GM12878 (cell line): ENCODE measurements around the gene CCDC88C. TPM values are rescaled to one million over a fixed set of nuclear protein-coding genes. Genes with fewer than 3 reads are reported as not detected.

Experiments used
- BHLHE40 ChIP-seq, 2 experiments: fragments of 450-650 bp in 1 of 2; IDR thresholded peaks; 2 replicates each; pipeline ENCODE4 v1.6.1; 2011 to 2017; ENCODE audit warnings: low read depth in 2 of 2, borderline replicate concordance in 1 of 2, improper control_type of control experiment in 1 of 2, low read length in 1 of 2, mild to moderate bottlenecking in 1 of 2
- E4F1 ChIP-seq: fragments of 450-650 bp; IDR thresholded peaks from 2 replicates; pipeline ENCODE4 v1.6.1; 2018; ENCODE audit warnings: borderline replicate concordance, mild to moderate bottlenecking; ENCODE audit not compliant: partially characterized antibody
- EED ChIP-seq: sonication (generic); IDR thresholded peaks from 2 replicates; pipeline ENCODE4 v1.6.1; 2016; ENCODE audit warnings: antibody characterized with exemption, low read depth
- EP300 ChIP-seq, 2 experiments: fragments of 150-350 bp in 1 of 2; IDR thresholded peaks; 2 replicates each; pipeline ENCODE4 v1.6.1; 2011 to 2012; ENCODE audit warnings: low read depth in 2 of 2, low read length in 2 of 2, borderline replicate concordance in 1 of 2, improper control_type of control experiment in 1 of 2, inconsistent platforms in 1 of 2; ENCODE audit not compliant: control insufficient read depth in 1 of 2
- FOXK2 ChIP-seq: fragments of 450-650 bp; IDR thresholded peaks from 2 replicates; pipeline ENCODE4 v1.6.1; 2017; ENCODE audit warnings: mild to moderate bottlenecking, moderate library complexity
- GATAD2B ChIP-seq: fragments of 450-650 bp; conservative IDR thresholded peaks from 2 replicates; pipeline ENCODE4 v1.6.1; 2017; ENCODE audit warnings: low read depth, mild to moderate bottlenecking, moderate library complexity
- HDAC6 ChIP-seq: fragments of 200-600 bp; sonication (generic); IDR thresholded peaks from one replicate; pipeline ENCODE4 v1.8.0; 2017; ENCODE audit warnings: antibody characterized with exemption; ENCODE audit not compliant: unreplicated experiment
- MEF2A ChIP-seq: IDR thresholded peaks from 2 replicates; pipeline ENCODE4 v1.6.1; 2011; ENCODE audit warnings: low read depth, mild to moderate bottlenecking, low read length, moderate library complexity; ENCODE audit not compliant: insufficient read depth
- MTA2 ChIP-seq: fragments of 450-650 bp; IDR thresholded peaks from 2 replicates; pipeline ENCODE4 v1.6.1; 2016; ENCODE audit warnings: low read depth, mild to moderate bottlenecking, moderate library complexity
- SMAD1 ChIP-seq: fragments of 450-650 bp; IDR thresholded peaks from 2 replicates; pipeline ENCODE4 v1.6.1; 2018; ENCODE audit warnings: mild to moderate bottlenecking, low read depth; ENCODE audit not compliant: partially characterized antibody
- TARDBP ChIP-seq: IDR thresholded peaks from 2 replicates; pipeline ENCODE4 v1.6.1; 2016; ENCODE audit warnings: borderline replicate concordance
- TBL1XR1 ChIP-seq: IDR thresholded peaks from 2 replicates; pipeline ENCODE4 v1.6.1; 2012; ENCODE audit warnings: low read depth, low read length, improper control_type of control experiment
- ZBTB11 ChIP-seq: fragments of 450-650 bp; formaldehyde crosslinking; IDR thresholded peaks from 2 replicates; pipeline ENCODE4 v1.5.0; 2022; ENCODE audit warnings: mild to moderate bottlenecking, missing genetic modification characterization
- ZZZ3 ChIP-seq: IDR thresholded peaks from 2 replicates; pipeline ENCODE4 v1.6.1; 2011; ENCODE audit warnings: low read depth; ENCODE audit not compliant: control insufficient read depth, insufficient read length
- polyA plus RNA-seq, 11 experiments: library from polyadenylated mRNA; depleted of rRNA in 4 of 11; unstranded in 6 of 11; stranded (reverse) in 5 of 11; fragments of >200 nt; fragmentation: Nextera tagmentation in 4 of 11; fragmentation: Illumina TruSeq in 1 of 11; extraction: Ambion mirVana in 4 of 11; extraction: Trizol in 1 of 11; gene quantifications; 1 replicate in 1 of 11; 2 replicates in 10 of 11; pipeline versions ENCODE4 v1.2.1 to v1.2.3, GENCODE V29; 2011 to 2016; ENCODE audit warnings: inconsistent platforms in 2 of 11, missing spikeins in 2 of 11, low read depth in 1 of 11
- total RNA-seq, 4 experiments: library from RNA; depleted of rRNA in 3 of 4; stranded (reverse); fragments of >200 nt in 3 of 4; fragmentation: Illumina TruSeq in 1 of 4; extraction: Trizol in 1 of 4; gene quantifications; 2 replicates each; pipeline versions ENCODE4 v1.2.1 to v1.2.3, GENCODE V29; 2013 to 2021
- TF ChIP-seq, protein P1 (sequence below): IDR thresholded peaks from 2 replicates; pipeline ENCODE4 v1.6.1; 2012; ENCODE audit warnings: low read depth, low read length, improper control_type of control experiment
- TF ChIP-seq, protein P2 (sequence below): IDR thresholded peaks from 2 replicates; pipeline ENCODE4 v1.6.1; 2012; ENCODE audit warnings: low read depth, low read length, improper control_type of control experiment
- TF ChIP-seq, protein P3 (sequence below): IDR thresholded peaks from 2 replicates; pipeline ENCODE4 v1.6.1; 2011; ENCODE audit warnings: mild to moderate bottlenecking, low read depth, low read length, moderate library complexity; ENCODE audit not compliant: insufficient replicate concordance
- TF ChIP-seq, protein P4 (sequence below): IDR thresholded peaks from 2 replicates; pipeline ENCODE4 v1.6.1; 2011; ENCODE audit warnings: borderline replicate concordance, low read depth, mild to moderate bottlenecking, moderate library complexity, low read length; ENCODE audit not compliant: insufficient read depth, poor library complexity, severe bottlenecking

Gene CCDC88C
- total and polyA plus RNA-seq, 10 of the 15 experiments (the other 5 are each of a cell fraction or from before 2014, with no cell fraction given), result 4.0 to 79.6 (median 36.6) TPM

DNA sequence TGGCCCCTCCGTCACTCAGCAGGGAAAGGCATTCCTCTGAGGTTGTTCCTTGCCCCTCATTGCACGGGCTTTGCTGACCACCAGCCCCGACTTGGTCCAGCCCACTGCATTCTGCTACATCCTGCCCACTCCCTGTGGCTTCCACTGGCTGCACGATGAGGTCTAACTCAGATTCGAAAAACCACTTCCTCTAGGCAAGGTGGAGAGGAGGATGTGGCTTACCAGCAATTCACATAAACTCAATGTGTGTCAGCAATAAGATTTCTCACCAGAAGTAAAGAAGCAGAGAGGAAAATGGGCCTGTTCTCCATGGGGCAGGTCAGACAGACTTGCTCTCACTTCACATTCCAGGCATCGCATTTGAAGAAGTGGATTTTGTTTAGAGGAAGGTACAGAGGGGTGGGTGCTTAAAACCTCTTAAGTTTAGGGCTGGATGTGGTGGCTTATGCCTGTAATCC, 187.8 kb downstream of the CCDC88C start (continued):
- TF ChIP-seq, protein P1, sequence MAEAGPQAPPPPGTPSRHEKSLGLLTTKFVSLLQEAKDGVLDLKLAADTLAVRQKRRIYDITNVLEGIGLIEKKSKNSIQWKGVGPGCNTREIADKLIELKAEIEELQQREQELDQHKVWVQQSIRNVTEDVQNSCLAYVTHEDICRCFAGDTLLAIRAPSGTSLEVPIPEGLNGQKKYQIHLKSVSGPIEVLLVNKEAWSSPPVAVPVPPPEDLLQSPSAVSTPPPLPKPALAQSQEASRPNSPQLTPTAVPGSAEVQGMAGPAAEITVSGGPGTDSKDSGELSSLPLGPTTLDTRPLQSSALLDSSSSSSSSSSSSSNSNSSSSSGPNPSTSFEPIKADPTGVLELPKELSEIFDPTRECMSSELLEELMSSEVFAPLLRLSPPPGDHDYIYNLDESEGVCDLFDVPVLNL, result no peak
- TF ChIP-seq FOXK2, result no peak
- peak; percentile 82 for TF ChIP-seq GATAD2B
- TF ChIP-seq TBL1XR1, result peak; percentile 71; the same call in 1 of the 2 replicates
- peak; percentile 76 for TF ChIP-seq MEF2A
- TF ChIP-seq BHLHE40 (IDR thresholded peaks at IDR 0.05; ENCODE audit: borderline replicate concordance in 1 of 2, low read depth in 2 of 2, low read length in 1 of 2), result peak; percentile 80 to 82
- TF ChIP-seq, protein P2, sequence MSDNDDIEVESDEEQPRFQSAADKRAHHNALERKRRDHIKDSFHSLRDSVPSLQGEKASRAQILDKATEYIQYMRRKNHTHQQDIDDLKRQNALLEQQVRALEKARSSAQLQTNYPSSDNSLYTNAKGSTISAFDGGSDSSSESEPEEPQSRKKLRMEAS, result peak; percentile 37; the same call in 1 of the 2 replicates
- TF ChIP-seq ZBTB11, result no peak
- TF ChIP-seq MTA2, result peak; percentile 78
- TF ChIP-seq, protein P3, sequence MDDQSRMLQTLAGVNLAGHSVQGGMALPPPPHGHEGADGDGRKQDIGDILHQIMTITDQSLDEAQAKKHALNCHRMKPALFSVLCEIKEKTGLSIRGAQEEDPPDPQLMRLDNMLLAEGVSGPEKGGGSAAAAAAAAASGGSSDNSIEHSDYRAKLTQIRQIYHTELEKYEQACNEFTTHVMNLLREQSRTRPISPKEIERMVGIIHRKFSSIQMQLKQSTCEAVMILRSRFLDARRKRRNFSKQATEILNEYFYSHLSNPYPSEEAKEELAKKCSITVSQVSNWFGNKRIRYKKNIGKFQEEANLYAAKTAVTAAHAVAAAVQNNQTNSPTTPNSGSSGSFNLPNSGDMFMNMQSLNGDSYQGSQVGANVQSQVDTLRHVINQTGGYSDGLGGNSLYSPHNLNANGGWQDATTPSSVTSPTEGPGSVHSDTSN, result peak; percentile 3
- TF ChIP-seq ZZZ3, result no peak
- no peak for TF ChIP-seq HDAC6
- TF ChIP-seq, protein P4, sequence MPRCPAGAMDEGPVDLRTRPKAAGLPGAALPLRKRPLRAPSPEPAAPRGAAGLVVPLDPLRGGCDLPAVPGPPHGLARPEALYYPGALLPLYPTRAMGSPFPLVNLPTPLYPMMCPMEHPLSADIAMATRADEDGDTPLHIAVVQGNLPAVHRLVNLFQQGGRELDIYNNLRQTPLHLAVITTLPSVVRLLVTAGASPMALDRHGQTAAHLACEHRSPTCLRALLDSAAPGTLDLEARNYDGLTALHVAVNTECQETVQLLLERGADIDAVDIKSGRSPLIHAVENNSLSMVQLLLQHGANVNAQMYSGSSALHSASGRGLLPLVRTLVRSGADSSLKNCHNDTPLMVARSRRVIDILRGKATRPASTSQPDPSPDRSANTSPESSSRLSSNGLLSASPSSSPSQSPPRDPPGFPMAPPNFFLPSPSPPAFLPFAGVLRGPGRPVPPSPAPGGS, result peak; percentile 89
- TF ChIP-seq EP300 (IDR thresholded peaks at IDR 0.05; ENCODE audit: borderline replicate concordance in 1 of 2, control insufficient read depth in 1 of 2, low read depth in 2 of 2, low read length in 2 of 2), result peak; percentile 89 to 91
- no peak for TF ChIP-seq E4F1
- peak; percentile 39 for TF ChIP-seq SMAD1
- peak; percentile 30; the same call in 1 of the 2 replicates for TF ChIP-seq TARDBP
- TF ChIP-seq EED, result peak; percentile 97
